GM21786 (cell line): Measurements from ENCODE around the gene CCDC81.
"Not testable (repeated sequence)": the region's sequence is repeated elsewhere in the genome, so short reads cannot be mapped to it uniquely, and the experiment has no call there.

ENCODE experiments used
- ATAC-seq: cut with Tn5 transposase; IDR thresholded peaks from one replicate; pipeline ENCODE4 v1.9.1; 2021; ENCODE audit not compliant: unreplicated experiment

CCDC81 gene

GRCh38 chr11:86374586-86374985 is at the start of gene CCDC81:
Gene CCDC81 (plus strand): TSS chr11:86374887. CDS start chr11:86375164, 277 bp downstream.
- no peak for ATAC-seq

GRCh38 chr11:86335131-86335767 is 39.4 kb upstream of the CCDC81 start:
- no peak for ATAC-seq

- ATAC-seq = no peak
Measured at GRCh38 chr11:86337227-86337626, 37.5 kb upstream of the CCDC81 start.

- no peak for ATAC-seq
Measured at GRCh38 chr11:86341382-86341781, 33.3 kb upstream of the CCDC81 start.

- no peak for ATAC-seq
Measured at GRCh38 chr11:86346513-86346912, 28.2 kb upstream of the CCDC81 start.

- ATAC-seq = no peak
Measured at GRCh38 chr11:86355256-86355655, 19.4 kb upstream of the CCDC81 start.

- ATAC-seq = not testable (repeated sequence)
Measured at GRCh38 chr11:86357412-86357811, 17.3 kb upstream of the CCDC81 start.

- ATAC-seq = no peak
Measured at GRCh38 chr11:86358720-86359119, 16.0 kb upstream of the CCDC81 start.

GRCh38 chr11:86360775-86361395 is 13.8 kb upstream of the CCDC81 start:
- ATAC-seq = no peak

- ATAC-seq = no peak
Measured at GRCh38 chr11:86363424-86363823, 11.3 kb upstream of the CCDC81 start.

GRCh38 chr11:86365546-86365945 is 9.1 kb upstream of the CCDC81 start:
- ATAC-seq = no peak

- ATAC-seq = no peak
Measured at GRCh38 chr11:86369668-86370067, 5.0 kb upstream of the CCDC81 start.

- no peak for ATAC-seq
Measured at GRCh38 chr11:86370171-86370570, 4.5 kb upstream of the CCDC81 start.

- ATAC-seq = no peak
Measured at GRCh38 chr11:86370922-86371594, 3.6 kb upstream of the CCDC81 start.

- no peak for ATAC-seq
Measured at GRCh38 chr11:86372041-86372440, 2.6 kb upstream of the CCDC81 start.

GRCh38 chr11:86372586-86372985 is 2.1 kb upstream of the CCDC81 start:
- no peak for ATAC-seq

- no peak for ATAC-seq
Measured at GRCh38 chr11:86374069-86374468, 618 bp upstream of the CCDC81 start.

GRCh38 chr11:86377972-86378371 is 3.3 kb downstream of the CCDC81 start:
- no peak for ATAC-seq

GRCh38 chr11:86380295-86381059 is 5.8 kb downstream of the CCDC81 start:
- no peak for ATAC-seq

- no peak for ATAC-seq
Measured at GRCh38 chr11:86383041-86383955, 8.6 kb downstream of the CCDC81 start.

- no peak for ATAC-seq
Measured at GRCh38 chr11:86386283-86386682, 11.6 kb downstream of the CCDC81 start.
